Occipital lobe (tissue), 2 donors: ENCODE results near the gene NOP53. TPM values are rescaled to one million over a fixed set of nuclear protein-coding genes. Genes with fewer than 3 reads are reported as not detected.
"Not testable (repeated sequence)": the region's sequence is repeated elsewhere in the genome, so short reads cannot be mapped to it uniquely, and the experiment has no call there.

Experiments
- DNase-seq: peaks from one replicate; lab custom pipeline; 2025; lab: John Stamatoyannopoulos, UW
- total RNA-seq: library from RNA; depleted of rRNA; stranded (reverse); fragments of >200 nt; gene quantifications from one replicate; pipeline ENCODE4 v1.2.3, GENCODE V29; 2014

NOP53 gene
- 52.4 TPM for total RNA-seq

GRCh38 chr19:47745010-47745901, at the start of gene NOP53:
Gene NOP53, plus strand, starts transcription at chr19:47745546. Its CDS starts 14 bp downstream, at chr19:47745560.
- DNase-seq = peak; percentile 91

DNA sequence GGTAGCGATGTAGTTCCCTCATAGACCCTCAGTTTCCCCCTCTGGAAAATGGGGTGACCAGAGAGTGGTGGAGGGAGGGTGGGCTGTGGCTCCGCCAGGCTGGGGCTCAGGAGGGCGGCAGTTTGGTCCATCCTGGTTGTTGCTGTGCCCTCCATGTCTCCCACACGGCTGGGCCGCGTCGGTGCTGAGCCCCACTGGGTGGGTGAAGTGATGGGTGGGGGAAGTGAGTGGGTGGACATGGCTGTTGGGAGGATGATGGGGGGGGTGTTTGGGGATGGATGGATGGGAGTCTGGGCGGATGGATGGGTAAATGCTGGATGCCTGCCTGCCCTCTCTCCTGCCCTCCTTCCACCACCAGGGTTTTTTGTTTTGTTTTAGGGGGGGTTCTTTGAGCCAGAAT, 48.7 kb upstream of the NOP53 start:
- DNase-seq = no peak

DNA sequence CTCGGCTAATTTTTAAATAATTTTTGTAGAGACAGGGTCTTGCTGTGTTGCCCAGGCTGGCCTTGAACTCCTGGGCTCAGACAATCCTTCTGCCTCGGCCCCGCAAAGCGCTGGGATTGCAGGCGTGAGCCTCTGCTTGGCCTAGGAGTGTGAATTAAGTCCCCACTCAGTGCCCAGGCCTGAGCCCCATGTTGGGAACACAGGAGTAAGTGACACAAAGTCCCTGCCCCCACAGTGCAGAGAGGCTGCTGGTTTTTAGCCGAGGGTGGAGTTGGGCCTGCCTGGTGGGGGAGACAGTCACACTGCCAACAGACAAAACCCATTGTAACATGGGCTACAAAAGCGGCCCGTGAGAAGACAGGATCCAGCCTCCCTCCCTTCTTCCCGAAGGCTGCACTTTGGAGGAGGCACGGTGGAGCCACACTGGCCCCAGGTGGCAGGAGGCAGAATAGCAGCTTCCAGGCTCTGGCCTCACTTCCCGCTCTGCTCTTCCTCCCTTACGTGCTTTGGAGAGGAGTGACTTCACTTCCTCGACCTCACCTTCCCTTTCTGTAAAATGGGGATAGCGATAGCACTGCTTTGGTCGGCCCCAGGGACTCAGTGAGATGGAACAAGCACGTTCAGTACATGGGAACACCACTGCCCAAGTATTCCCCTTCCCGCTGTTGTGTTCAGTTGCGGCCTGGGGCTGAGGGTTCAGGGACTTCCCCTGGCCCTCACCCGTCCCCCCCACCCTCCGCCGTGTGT, 47.3 kb upstream of the NOP53 start:
- peak; percentile 77 for DNase-seq

GRCh38 chr19:47698631-47699359, 46.6 kb upstream of the NOP53 start:
- no peak for DNase-seq

DNA sequence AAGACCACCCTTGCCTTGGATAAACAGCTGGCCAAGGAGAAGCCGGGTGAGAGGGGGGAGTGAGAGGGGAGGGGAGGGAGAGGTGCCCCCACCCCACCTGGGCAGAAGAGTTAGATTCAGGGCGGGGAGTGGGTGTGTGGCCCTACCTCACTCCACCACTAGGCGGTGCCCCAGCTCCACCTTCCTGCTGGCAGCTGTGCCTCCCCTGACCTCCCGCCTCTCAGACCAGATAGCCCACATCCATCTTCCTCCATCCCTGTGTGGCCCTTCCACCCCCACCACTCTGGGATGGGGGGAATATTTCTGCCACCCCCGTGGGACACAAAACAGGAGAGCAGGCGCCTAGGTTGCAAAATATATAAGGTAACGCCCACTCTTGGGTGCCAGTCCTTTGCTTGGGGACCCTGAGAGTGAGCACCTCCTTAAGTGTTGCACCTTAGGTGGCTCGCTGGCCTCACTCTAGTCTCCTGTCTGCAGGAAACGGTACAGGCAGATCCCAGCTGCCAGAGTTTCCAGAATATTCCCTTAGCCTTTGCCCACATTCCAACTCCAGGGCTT, 45.9 kb upstream of the NOP53 start:
- no peak for DNase-seq

GRCh38 chr19:47700934-47701716, 44.2 kb upstream of the NOP53 start:
- DNase-seq = no peak

DNA sequence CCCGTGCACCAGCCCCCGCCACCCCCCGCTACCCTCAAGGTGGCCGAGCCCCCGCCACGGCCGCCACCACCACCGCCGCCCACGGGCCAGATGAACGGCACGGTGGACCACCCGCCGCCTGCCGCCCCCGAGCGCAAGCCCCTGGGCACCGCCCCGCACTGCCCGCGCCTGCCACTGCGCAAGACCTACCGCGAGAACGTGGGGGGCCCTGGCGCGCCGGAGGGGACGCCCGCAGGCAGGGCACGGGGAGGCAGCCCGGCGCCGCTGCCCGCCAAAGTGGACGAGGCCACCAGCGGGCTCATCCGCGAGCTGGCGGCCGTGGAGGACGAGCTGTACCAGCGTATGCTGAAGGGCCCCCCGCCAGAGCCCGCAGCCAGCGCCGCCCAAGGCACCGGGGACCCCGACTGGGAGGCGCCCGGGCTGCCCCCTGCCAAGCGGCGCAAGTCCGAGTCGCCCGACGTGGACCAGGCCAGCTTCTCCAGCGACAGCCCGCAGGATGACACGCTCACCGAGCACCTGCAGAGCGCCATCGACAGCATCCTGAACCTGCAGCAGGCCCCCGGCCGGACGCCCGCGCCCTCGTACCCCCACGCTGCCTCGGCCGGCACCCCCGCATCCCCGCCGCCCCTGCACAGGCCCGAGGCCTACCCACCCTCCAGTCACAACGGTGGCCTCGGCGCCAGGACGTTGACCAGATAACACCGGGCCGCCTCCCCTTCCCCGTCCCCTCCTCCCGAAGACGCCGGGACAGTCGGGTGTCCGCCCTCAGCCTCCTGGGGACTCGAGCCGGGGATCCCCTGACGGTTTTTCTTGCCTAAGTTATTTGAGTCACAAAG, 43.4 kb upstream of the NOP53 start:
- DNase-seq = no peak

- no peak for DNase-seq
Observed at GRCh38 chr19:47702671-47703070, 42.7 kb upstream of the NOP53 start.

- no peak for DNase-seq
Observed at GRCh38 chr19:47703301-47703700, 42.0 kb upstream of the NOP53 start.

DNA sequence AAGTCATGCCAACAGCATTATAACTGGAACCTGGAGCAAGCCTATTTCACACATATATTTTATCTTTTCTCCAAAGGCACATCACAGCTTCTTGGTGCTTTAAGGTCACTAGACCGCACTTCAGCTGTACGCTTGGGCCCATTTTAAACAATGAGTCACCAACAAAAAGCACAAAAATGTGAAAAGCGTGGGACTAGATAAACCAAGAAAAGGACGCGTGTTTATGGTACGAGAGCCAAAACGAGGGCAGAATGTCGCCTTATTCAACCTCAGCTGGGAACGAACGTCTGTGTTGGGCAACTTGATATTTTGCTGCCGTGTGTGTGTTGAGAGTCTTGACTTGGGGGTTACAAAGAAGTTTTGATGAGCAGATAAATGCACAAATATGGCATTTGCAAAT, 41.3 kb upstream of the NOP53 start:
- no peak for DNase-seq

DNA sequence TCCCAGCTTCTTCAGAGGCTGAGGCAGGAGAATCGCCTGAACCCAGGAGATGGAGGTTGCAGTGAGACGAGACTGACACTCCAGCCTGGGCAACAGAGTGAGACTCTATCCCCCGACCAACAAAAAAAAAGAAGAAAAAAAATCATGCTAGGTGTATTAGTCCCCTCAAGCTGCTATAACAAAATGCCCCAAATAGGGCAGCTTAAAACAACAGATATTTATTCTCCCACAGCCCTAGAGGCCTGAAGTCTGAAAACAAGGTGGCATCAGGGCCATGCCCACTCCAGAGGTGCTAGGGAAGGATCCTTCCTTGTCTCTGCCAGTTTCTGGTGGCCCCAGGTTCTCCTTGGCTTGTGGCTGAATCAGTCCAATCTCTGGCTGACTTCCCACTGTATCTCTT, 40.7 kb upstream of the NOP53 start:
- no peak for DNase-seq

DNA sequence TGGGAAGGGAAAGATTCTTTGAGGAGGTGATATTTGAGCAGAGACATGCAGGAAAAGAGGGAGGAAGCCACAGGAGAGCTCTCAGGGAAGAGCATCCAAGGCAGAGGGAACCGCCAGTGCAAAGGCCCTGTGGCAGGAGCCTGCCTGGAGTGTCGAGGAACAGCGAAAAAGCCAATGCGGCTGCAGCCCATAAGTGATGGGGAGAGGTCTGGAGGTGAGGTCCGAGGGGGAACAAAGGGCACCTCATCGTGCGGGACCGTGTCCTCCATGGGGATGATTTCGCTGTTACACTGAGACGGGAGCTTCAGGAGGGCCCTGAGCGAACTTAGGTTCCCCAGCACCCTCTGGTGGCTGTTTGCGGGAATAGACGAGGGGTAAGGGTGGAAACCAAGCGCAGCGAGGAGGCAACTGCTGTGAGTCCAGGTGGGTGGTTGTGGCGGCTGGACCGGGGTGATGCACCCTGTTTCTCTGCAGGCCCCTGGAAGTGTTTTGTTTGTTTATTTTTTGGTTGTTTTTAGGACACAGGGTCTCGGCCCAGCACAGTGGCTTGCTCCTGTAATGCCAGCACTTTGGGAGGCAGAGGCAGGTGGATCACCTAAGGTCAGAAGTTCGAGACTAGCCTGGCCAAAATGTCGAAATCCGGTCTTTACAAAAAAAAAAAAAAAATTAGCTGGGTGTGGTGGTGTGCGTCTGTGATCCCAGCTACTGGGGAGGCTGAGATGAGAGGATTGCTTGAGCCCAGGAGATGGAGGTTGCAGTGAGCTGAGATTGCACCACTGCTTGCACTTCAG, 38.0 kb upstream of the NOP53 start:
- no peak for DNase-seq

GRCh38 chr19:47711652-47712242, 33.6 kb upstream of the NOP53 start:
- no peak for DNase-seq

- peak; percentile 6 for DNase-seq
Observed at GRCh38 chr19:47713046-47714021, 32.0 kb upstream of the NOP53 start, which contains the start of gene EHD2. Gene EHD2, plus strand, starts transcription at chr19:47713422. Its CDS starts 3,191 bp downstream, at chr19:47716613.

DNA sequence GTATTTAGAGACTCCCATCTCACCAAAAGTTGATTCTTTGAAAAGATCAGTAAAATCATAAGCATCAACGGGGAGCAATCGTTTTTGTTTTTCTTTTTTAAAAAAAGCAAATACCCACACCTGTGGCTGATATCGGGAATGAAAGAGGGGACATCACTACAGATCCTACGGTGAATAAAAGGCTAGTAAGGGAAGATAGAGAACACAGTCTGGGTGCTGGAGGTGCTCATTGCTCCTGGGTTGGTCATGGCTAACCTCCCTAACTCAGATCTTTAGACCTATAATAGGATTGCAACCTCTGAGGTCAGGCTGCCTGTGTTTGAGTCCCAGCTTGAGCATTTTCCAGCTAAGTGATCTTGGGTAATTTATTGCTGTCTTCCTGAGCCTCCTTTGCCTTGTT, 31.0 kb upstream of the NOP53 start:
- DNase-seq = no peak

DNA sequence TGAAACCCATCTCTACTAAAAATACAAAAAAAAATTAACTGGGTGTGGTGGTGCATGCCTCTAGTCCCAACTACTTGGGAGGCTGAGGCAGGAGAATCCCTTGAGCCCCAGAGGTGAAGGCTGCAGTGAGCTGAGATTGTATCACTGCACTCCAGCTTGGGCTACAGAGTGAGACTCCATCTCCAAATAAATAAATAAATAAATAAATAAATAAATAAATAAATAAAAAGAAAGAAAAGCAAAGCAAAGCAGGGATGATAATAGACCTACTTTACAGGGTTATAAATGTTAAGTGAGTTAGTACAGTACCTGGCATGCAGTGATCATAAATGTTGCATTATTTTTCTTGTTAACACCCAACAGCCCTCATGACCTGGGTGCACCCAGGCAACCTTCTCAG, 30.5 kb upstream of the NOP53 start:
- not testable (repeated sequence) for DNase-seq

DNA sequence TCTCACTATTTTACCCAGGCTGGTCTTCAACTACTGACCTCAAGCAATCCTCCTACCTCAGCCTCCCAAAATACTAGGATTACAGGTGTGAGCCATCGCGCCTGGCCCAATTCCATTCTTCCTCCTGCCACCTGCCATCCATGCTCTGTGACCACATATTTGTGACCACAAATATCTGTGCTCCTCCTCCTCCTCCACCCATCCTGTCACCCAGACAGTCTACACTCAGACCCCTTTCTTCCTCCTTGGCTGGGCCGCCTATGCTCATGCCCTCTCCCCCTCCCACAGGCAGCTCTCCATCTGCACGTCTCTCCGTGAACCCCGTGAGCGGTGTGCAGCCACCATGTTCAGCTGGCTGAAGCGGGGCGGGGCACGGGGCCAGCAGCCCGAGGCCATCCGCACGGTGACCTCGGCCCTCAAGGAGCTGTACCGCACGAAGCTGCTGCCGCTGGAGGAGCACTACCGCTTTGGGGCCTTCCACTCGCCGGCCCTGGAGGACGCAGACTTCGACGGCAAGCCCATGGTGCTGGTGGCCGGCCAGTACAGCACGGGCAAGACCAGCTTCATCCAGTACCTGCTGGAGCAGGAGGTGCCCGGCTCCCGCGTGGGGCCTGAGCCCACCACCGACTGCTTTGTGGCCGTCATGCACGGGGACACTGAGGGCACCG, 28.9 kb upstream of the NOP53 start:
- DNase-seq = no peak
